GM21825 (cell line): ENCODE measurements around the gene TP53.

Experiments
- ATAC-seq: cut with Tn5 transposase; IDR thresholded peaks from one replicate; pipeline ENCODE4 v1.9.1; 2021; ENCODE audit warnings: mild to moderate bottlenecking, moderate library complexity; ENCODE audit not compliant: unreplicated experiment

TP53 gene

DNA sequence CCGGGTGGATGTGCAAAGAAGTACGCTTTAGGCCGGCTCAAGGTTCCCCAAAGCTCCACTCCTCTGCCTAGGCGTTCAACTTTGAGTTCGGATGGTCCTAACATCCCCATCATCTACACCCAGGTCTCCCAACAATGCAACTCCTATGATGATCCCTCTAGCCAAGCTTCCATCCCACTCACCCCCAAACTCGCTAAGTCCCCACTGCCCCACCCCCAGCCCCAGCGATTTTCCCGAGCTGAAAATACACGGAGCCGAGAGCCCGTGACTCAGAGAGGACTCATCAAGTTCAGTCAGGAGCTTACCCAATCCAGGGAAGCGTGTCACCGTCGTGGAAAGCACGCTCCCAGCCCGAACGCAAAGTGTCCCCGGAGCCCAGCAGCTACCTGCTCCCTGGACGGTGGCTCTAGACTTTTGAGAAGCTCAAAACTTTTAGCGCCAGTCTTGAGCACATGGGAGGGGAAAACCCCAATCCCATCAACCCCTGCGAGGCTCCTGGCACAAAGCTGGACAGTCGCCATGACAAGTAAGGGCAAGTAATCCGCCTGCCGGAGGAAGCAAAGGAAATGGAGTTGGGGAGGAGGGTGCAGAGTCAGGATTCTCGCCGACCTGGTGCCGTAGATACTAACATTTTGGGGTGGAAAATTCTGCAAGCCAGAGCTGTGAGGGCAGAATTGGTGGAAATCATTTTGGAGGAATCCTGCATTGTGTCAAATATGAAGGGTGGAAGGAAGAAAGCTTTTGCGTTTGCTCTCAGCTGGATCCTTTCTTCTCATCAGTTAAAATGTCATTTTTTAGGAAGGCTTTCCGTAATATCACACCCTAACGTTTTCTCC, at the start of gene TP53:
TP53 (minus strand) TSS at position 419 of the 836 bp plus-strand sequence. CDS start 10,896 bp downstream, outside the sequence.
- ATAC-seq: peak; percentile 52

DNA sequence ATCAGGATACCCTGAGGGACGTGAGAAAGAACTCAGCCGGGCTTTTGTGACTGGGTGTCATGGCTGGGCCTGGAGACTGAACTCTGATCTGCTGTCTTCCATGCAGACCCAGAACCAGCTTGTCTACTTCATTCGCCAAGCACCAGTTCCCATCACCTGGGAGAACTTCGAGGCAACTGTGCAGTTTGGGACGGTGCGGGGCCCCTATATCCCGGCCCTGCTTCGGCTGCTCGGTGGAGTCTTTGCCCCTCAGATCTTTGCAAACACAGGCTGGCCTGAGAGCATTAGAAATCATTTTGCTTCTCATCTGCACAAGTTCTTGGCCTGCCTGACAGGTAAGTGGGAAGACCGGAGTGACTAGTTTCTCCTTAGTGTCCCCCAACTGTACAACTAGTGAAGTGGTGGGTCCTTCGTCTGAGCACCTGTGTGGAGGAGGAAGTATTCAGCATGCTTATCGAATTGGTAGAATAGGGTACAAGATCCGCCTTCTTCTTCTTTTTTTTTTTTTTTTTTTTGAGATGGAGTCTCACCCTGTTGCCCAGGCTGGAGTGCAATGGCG, 45.8 kb upstream of the TP53 start:
- ATAC-seq: no peak

DNA sequence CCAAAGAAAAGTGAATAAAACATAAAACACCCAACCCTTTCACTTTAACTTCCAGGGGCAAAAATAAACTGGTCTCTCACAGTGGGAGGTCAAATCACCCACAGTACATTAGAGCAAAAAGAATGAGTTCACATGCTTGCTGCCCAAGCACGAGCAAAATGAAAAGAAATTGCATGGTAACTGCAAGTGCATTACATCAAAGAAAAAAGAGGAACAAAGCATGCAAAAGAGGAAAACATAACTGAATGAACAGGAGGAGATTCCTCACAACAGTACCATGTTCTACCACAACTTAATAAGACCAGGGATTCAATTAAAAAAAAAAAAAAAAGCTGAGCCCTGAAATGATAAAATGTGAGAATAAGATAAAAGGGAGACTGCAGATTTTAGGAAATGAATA, 42.5 kb upstream of the TP53 start:
- no peak for ATAC-seq

DNA sequence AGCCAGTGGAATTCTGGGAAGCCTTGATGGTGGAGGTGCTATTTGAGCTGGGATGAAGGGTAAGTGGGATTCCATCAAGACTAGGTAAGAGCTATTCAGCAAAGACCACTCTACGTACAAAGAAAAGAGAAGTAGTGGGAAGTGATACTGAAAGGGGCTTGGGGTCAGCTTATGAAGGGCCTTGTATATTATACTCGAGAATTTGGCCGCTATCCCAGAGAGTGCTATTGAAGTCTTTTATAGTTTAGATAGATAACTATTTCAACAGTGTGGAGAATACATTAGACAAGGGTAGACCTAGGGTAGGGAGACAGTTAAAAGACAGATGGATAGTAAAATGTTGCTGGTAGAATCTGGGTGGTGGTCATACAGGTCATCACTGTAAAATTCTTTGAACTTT, 40.6 kb upstream of the TP53 start:
- no peak for ATAC-seq

DNA sequence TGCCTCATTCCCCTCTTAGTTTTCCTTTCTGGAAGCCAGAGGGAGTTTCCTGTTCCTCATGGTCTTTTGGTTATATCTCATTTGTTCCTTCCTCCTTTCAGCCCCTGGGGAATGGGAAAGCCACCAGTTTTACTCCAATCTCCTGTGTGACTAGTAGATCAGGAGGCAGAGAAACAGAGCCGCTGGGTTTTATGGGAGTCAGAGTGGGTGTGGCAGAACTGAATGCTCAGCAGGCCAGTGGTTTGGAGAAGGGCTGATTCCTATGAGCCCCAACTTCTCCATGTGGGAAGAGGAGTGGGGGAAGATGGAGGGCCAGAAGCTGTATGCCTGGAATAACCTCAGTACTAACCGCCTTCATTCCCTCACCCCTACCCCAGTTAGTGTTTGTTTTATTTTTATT, 34.3 kb upstream of the TP53 start:
- ATAC-seq: no peak

DNA sequence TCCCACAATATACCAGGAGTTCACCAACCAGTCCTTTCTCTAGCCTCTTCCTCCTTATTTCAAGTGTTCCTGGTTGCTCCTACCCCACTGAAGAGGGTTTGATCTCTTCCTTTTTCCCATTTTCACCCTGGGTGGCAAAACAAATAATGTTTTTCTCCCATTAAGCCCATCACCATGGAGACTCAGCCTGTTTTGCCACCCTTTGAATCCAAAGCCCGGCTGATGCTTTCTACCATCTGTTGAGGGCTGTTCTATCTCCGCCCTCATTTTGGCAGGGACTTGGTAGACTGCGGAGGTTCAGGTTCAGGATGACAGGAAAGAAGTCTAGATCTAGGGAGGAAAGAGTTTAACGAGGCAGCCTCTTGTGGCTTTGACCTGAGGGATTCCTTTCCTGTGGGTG, 32.8 kb upstream of the TP53 start:
- ATAC-seq: no peak

DNA sequence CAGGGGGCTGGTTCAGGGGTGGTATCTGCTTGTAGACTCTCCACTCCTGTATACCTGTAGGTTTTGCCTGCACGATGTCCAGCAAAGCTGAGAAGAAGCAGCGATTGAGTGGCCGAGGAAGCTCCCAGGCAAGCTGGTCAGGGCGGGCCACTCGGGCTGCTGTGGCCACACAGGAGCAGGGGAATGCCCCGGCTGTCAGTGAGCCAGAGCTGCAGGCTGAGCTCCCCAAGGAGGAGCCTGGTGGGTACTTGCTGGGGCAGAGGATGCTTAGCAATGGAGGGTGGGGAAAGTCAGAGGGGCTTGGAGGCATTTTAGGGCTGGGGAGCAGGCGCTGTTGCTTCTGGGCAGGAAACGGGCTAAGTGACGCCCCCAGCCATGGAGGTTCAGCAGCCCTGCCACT, 32.4 kb upstream of the TP53 start:
- no peak for ATAC-seq

DNA sequence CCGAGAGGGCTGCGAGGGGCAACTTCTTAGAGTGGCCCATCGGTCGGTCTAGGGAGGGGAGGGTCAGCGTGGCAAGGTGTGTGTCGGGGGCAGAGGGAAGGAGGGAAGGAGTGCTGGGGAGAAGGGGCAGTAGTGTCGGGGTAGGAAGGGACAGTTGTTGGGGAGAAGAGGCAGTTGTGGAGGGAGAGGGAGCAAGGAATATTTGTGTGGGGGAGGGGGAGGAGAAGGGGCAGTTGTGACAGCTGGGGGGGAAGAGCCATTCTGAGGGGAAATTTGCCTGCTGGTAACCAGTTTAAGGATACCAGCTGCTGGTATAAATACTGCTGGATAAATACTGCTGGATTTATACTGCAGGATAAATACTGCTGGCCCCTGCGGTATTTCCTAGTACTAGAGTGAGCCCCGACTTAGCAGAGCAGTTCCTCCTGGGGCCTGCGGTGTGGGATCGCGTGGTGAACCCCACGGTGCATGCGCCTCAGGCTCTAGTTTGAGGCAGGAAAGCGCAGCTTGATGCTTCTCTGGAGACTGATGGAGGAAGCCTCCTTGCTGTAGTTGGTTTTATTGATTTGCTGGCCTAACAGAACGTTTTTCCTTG, 30.6 kb upstream of the TP53 start:
- ATAC-seq: no peak

DNA sequence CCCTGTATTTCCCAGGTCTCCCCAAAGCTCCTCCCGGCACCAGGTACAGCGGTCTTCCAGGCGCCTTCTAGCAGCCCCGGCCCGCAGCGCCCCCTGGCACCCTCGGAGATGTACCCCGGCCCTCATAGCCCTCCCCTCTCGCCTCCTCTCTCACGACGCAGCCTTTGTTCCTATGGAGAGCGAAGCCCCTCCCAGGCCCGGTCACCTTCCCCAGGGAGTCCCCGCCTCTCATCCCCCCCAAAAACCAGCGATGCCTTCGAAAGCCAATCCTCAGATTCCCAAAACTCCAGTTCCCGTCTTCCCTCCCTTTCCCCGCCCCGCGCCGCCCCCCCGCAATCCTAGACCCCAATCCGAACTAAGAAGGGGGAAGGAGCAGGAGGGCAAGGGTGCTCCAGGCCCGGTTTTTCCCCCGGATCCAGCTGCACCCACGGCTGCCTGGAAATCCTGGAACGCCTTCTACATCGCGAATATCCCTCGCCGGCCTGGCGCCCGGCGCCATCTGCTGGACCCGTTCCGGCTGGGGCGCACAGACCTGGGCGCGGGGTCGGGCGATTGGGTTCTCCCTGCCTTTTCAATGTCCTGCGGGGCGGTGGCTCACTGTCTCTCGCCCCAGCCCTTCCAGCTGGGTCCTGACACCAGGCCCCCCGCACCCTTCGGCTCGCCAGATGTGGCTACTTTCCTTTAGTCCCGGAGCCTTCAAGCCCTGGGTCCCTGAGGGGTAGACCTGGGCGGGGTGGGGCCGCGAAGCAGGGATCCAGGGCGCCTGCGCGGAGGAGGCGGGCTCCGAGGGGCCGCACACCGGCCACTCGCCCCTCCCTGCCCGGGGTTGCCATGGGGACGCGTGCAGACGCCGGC, 29.8 kb upstream of the TP53 start, which contains the start of gene DNAH2:
DNAH2 (plus strand) TSS at position 844 of the 855 bp plus-strand sequence. CDS start 1,991 bp downstream, outside the sequence.
- ATAC-seq: no peak

DNA sequence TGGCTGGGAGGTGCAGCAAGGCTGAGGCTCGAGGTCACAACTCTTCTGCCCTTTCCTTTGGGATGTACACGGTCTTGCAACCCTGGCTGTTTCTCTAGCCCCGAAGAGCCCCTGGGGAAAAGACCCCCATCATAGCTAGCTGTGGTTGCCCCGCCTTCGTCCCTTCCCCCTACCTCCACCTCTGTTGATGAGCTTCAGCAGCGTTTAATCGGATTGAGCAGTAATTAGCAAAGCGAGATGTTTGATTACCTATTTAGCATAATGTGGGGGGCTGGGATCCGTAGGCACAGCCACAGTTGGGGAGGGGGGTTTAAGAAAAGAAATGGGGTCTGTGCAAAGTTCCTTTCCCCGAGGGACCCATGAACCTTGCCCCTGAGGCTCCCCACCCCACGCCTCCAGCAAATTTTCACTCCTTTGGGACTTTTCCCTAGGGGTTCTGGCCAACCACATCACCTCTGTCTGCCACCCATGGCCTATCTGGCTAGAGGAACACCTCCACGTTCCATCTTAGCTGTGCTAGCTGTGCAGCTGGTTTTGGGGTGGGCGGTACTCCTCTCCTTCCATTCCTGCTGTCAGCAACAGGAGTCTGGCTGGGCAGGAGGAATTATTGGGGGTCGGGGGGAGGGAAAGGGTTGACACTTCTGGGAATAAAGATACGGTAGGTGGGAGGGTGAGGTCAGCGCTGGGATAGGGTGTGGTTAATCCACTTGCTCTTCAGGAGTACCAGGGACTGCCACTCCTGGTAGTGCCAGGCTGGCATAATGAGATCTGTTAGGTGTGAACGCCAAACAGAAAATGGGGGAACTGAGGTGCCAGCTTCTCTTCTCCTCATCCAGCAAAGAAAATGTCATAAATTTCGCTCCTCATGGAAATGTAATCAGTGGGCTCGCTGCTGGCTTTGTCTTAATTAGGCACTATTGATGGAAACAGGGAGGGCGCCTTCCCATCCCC, 28.9 kb upstream of the TP53 start:
- ATAC-seq: no peak

DNA sequence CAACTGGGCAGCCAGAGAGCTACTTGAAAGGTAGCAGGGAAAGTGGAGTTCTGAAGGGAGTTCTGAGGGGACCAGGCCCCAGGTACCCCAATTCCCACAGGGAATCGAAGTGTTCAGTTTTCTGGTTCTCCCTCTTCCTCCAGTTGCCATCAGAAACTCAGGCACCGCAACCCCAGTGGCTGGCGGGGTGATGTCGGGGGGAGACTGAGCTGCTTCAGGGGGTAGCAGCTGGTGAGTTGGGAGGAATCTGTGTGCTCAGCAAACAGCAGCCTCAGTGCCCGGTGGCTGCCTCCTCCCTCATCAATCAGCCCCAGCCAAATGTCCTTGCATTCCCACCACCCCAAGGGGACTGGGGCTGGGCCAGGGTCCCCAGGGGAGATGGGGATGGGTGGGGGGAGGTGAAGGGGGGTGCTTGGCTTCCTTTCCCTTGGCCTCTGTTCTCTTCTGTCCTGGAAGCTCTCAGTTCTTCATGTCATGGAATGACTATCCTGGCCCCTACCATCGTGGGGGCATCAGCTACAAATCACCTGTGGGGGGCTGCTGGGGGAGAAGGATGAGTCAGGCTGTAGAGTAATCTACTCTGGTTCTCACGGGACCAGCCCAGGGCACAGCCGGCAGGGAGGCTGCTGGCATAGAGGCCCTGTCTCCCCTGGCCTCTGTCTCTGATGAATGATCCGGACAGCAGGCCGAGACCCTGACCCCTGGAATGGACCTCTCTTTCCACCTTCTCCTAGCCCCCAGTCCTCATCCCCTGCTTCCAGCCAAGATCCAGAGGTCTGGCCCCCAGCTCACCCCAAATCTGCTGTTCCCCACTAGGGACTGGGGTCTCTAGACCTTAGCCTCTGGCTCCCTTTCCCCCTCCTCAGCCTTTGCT, 27.7 kb upstream of the TP53 start:
- ATAC-seq: no peak

DNA sequence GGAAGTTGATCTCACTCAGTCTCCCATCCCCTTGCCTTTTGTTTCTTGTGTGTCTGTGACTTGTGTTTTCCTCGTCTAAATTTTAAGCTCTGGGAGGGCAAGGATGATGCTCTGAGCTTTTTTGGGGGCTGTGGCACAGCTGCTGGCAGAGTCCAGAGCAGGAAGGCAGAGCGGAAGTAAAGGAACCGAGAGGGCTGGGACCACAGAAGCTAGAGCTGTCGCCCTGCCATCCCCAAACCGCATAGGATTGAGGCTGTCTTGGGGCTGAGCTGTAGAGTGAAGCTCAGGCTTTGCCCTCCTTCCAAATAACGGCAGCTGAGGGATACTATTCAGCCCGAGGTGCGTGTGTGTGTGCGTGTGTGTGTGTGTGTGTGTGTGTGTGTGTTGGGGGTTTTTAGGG, 26.5 kb upstream of the TP53 start:
- ATAC-seq: no peak

DNA sequence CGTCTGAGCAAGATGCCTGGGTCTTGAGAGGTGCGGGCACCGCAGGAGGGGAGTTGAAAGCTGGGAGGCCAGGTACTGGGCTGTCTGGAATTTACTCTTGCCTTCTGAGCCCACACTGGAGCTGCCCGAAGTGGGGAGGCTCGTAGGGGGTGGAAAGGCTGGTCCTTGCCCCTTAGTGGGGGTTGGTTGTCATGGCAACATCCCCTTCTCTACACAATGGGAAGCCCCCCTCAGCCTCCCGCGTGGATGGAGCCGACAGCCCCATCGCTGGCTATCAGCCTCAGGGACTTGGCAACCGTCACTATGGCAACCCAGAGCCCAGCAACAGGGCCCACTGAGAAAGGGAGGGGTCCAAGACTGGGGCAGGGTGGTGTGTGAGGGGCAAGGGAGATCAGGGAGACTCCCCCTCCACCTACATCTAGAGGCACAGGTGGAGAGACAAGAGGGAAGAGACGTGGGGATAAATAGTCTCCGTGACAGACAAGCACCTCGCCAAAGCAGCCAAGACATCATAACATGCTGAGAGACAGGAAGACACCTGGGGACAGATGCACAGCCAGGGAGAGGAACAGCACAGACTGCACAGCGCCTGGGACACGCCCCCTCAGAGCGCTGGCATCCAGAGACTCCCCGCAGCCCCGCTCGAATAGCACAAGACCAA, 25.0 kb upstream of the TP53 start:
- no peak for ATAC-seq

DNA sequence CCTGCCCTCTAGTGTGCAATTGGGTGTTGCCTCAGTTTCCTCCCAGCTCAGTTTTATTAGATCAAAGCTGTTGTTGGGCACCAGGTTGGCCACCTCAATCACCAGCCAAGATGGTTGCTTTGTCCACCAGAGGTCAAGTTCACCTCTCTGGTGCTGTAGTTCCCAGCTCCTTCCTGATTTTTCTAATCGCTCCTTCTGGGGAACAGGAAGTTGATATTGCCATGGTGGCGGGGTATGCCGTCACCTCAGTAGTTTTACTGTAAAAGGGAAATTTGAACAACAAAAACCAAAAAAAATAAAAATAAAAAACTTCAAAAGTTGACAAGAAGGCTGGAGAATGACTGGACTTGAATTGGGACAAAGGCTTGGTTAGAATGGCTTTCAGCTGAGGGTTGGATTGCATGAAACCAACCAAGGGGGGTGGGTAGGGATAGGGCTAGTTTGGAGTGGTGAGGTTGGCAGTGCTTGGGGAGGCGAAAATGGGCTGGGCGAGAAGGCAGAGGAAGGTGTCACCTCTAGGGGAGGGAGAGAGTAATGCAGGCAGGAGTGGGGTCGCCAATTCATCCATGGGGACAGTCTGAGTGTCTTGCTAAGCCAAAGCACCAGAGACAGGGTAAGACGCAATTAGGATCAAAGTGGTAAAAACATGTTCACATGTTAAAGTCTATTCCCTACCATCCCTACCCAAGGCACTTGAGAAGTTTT, 23.9 kb upstream of the TP53 start:
- no peak for ATAC-seq

DNA sequence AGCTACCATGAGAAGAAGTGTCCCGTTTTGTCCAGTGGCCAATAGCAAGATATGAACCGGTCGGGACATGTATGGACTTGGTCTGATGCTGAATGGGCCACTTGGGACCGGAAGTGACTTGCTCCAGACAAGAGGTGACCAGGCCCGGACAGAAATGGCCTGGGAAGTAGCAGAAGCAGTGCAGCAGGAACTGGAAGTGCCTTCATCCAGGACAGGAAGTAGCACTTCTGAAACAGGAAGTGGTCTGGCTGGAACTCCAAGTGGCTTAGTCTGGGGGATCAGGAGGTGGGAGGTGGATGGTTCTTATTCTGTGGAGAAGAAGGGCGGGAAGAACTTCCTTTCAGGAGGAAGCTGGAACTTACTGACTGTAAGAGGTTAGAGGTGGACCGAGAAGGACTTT, 23.0 kb upstream of the TP53 start:
- ATAC-seq: no peak

DNA sequence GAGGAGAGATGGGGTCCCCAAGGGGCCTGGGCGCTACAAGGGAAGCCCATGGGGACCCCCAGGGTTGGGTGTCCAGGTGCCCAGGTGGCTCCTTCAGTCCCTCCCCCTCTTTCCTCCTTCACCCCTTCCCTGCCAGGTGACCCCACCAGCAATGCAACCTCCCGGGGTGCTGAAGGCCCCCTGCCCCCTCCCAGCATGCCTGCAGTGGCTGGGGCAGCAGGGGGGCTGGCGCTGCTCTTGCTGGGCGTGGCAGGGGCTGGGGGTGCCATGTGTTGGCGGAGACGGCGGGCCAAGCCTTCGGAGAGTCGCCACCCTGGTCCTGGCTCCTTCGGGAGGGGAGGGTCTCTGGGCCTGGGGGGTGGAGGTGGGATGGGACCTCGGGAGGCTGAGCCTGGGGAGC, 21.7 kb upstream of the TP53 start:
- ATAC-seq: no peak

DNA sequence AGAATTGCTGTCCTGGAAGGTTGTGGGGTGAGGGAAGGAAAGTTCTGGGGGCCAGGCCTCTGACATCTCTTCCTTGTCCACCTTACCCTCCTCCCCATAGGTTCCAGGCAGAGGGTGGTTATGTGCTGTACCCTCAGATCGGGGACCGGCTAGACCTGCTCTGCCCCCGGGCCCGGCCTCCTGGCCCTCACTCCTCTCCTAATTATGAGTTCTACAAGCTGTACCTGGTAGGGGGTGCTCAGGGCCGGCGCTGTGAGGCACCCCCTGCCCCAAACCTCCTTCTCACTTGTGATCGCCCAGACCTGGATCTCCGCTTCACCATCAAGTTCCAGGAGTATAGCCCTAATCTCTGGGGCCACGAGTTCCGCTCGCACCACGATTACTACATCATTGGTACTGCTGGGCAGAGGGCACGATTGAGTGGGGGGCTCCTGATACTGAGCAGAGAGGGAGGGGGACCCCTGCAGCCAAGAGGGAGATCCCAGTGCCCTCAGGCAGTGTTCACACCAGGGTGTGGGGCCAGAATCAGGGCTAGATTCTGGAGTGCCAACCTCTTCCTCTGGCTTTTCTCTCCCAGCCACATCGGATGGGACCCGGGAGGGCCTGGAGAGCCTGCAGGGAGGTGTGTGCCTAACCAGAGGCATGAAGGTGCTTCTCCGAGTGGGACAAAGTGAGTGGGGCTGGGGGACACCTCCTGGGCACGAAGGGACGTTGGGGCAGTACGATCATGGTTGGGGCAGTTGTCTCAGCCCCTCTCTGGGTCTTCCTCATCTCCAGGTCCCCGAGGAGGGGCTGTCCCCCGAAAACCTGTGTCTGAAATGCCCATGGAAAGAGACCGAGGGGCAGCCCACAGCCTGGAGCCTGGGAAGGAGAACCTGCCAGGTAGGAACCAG, 20.8 kb upstream of the TP53 start:
- ATAC-seq: no peak
